ENCODE data around the gene BDKRB1.

Gene BDKRB1

DNA sequence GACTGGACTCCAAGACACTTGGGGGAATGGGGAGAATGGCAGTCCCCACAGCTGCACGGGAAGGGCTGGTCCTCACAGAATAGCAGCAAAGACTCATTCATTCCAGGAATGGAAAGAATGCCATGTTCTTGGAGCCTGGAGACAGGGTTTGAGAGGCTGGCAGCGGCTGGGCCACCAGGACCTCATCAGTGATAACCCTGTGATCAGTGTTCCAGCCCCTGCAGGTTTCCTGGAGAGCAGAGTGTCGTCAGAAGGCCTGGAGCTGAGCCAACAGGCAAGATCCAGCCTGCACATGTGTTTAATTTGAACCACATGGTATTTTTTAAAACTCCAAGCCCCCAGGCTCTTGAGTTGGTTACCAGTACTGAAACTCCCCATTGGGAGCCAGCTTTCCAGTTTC is 11.3 kb downstream of the BDKRB1 start:
- H3K27ac ChIP-seq, result no peak overlapping the region
- TF ChIP-seq, protein P1, sequence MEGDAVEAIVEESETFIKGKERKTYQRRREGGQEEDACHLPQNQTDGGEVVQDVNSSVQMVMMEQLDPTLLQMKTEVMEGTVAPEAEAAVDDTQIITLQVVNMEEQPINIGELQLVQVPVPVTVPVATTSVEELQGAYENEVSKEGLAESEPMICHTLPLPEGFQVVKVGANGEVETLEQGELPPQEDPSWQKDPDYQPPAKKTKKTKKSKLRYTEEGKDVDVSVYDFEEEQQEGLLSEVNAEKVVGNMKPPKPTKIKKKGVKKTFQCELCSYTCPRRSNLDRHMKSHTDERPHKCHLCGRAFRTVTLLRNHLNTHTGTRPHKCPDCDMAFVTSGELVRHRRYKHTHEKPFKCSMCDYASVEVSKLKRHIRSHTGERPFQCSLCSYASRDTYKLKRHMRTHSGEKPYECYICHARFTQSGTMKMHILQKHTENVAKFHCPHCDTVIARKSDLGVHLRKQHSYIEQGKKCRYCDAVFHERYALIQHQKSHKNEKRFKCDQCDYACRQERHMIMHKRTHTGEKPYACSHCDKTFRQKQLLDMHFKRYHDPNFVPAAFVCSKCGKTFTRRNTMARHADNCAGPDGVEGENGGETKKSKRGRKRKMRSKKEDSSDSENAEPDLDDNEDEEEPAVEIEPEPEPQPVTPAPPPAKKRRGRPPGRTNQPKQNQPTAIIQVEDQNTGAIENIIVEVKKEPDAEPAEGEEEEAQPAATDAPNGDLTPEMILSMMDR (IDR thresholded peaks at IDR 0.05; ENCODE audit: low read depth, low read length), result no peak
- DNase-seq, result no peak
- H3K4me3 ChIP-seq (ENCODE audit: low read depth, low read length), result no peak overlapping the region
- H3K9me3 ChIP-seq (ENCODE audit: severe bottlenecking), result peaks cover 8% of the 10 kb centered on the region
- H3K27me3 ChIP-seq (ENCODE audit: insufficient read depth, low read depth, severe bottlenecking), result no peaks in the 10 kb centered on the region
- no peaks in the 10 kb centered on the region for H3K36me3 ChIP-seq

DNA sequence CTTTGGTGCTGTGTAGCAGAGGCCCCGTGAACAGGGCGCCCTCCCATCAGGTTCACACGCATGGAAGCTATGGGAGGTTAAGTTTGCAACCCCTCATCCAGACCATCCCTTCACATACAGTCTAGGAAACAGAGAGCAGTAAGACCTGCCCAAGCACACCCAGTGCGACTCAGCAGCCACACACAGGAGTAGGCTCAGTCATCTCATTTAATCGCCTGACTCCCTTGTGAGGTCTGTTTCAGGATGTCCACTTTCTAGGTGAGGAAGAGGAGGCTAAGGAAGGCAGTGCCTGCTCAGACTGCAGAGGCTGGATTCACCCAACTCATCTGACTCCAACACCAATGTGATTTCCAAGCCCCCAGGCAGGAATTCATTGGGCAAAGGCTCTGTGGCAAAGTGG is 11.9 kb downstream of the BDKRB1 start:
- DNase-seq, result no peak
- Histone ChIP-seq H3K27ac (no peak overlapping the region), H3K36me3 (no peaks in the 10 kb centered on the region), H3K27me3 (ENCODE audit: insufficient read depth, low read depth, severe bottlenecking) (no peaks in the 10 kb centered on the region), H3K9me3 (ENCODE audit: severe bottlenecking) (peaks cover 11% of the 10 kb centered on the region), H3K4me3 (ENCODE audit: low read depth, low read length) (no peak overlapping the region)
- TF ChIP-seq, protein P1 (IDR thresholded peaks at IDR 0.05; ENCODE audit: low read depth, low read length), result no peak

DNA sequence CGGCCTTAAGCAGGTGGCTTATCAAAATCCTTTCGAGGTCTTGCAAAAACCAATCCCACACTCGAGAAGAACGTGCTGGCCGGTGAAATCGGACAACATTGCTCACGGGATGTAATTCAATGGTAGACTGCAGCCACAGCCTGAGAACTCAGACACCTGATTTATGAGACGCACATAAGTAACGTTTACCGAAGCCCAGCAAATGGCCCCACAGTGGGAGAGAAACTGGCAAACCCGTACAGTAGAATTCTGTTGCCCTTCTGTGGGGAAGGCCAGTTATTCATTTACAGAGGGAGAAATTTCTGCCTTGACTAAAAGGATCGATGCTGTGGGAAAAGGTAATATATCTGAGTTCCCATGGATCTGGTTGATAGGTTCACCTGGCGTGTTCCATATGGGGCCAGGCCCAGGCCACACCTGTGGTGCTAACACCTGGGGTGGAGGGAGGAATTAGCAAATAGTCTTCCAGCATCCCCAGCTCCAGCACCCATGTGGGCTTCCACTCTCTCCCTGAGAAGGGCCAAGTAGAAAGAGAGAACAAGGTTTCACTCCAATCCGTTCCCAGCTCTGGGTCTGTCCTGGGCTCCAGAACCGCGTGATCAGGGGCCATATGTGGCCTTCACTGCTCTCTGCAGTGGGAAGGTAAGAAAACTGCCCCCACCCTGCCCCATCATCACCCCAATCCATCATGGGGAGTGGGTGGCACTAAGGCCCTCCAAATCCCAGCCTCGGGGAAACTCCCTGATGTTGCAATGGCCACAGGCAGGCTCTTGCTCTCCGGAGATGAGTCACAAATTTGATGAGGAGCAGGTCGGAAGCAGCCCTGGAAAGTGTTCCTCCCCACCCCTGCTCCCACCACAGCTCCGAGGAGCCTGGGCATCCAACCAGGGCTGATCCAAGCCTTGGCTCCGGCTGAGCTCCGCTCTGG is 12.7 kb downstream of the BDKRB1 start:
- H3K27me3 ChIP-seq (ENCODE audit: insufficient read depth, low read depth, severe bottlenecking), result no peaks in the 10 kb centered on the region
- DNase-seq, result peak; percentile 14
- H3K27ac ChIP-seq, result no peak overlapping the region

DNA sequence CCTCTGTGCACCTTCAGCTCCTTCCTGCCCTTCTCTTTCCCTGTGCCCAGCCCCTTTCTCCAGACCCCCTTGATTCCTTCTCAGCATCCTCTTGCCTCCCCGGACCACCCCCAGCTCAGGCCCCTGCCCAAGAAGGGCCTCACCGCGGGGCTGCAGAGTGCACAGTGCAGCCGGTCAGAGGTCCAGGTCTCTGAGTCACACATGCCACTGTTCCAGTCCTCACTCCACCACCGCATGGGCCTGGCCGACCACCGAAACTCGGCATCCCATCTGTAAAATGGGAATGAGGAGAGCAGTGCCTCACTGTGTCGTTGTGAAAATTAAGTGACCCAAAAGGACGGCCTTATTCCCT is 13.3 kb downstream of the BDKRB1 start:
- TF ChIP-seq, protein P1 (IDR thresholded peaks at IDR 0.05; ENCODE audit: low read depth, low read length), result no peak
- H3K27ac ChIP-seq, result no peak overlapping the region
- H3K4me3 ChIP-seq (ENCODE audit: low read depth, low read length), result no peak overlapping the region
- H3K27me3 ChIP-seq (ENCODE audit: insufficient read depth, low read depth, severe bottlenecking), result no peaks in the 10 kb centered on the region
- DNase-seq, result no peak
- no peaks in the 10 kb centered on the region for H3K36me3 ChIP-seq
- H3K9me3 ChIP-seq (ENCODE audit: severe bottlenecking), result peaks cover 11% of the 10 kb centered on the region

More for the DNA sequence above, 12.7 kb downstream of the BDKRB1 start:
- no peaks in the 10 kb centered on the region for H3K36me3 ChIP-seq
- no peak overlapping the region for H3K4me3 ChIP-seq (ENCODE audit: low read depth, low read length)
- H3K9me3 ChIP-seq (ENCODE audit: severe bottlenecking), result peaks cover 11% of the 10 kb centered on the region
- TF ChIP-seq, protein P1 (IDR thresholded peaks at IDR 0.05; ENCODE audit: low read depth, low read length), result no peak

DNA sequence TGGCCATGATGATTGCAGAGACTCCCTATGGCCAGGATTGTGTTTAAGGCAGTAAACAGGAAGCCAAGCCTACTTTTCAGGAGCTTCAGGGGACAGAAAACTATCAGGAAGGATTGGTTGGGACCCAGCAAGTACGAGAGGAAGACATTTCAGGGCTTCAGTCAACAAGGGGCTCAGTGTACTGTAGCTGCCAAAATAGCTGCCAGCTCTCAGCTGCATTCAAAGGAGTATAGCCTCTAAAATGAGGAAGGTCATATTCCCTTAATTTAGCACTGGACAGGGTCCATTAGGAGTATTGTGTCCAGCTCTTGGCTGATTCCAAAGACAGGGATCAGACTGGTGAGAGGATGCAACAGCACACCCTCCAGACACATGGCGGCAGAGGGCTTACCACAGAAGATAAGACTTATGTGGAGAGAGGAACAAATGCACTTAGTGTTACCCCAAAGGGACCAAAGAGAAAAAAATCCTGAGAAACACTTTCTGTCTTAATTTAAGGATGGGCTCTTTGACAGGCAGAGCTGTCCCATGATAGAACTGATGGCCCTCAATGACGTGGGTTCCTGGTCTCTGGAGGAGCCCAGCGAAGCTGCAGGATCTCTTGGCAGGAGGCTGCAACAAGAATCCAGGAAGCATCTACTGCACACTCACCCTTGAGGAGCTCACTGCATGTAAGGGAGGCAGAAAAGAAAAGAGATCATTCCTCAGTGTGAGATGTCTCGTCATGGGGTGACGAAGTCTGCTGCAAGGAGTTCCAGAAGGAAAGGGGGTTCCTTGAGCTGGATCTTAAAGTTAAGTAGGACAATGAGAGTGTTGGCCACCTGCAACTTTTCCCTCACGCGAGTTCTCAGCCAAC is 14.8 kb downstream of the BDKRB1 start:
- H3K27ac ChIP-seq, result no peak overlapping the region
- H3K36me3 ChIP-seq, result no peaks in the 10 kb centered on the region
- DNase-seq, result no peak
- H3K27me3 ChIP-seq (ENCODE audit: insufficient read depth, low read depth, severe bottlenecking), result no peaks in the 10 kb centered on the region
- no peak overlapping the region for H3K4me3 ChIP-seq (ENCODE audit: low read depth, low read length)
- peaks cover 11% of the 10 kb centered on the region for H3K9me3 ChIP-seq (ENCODE audit: severe bottlenecking)
- TF ChIP-seq, protein P1 (IDR thresholded peaks at IDR 0.05; ENCODE audit: low read depth, low read length), result no peak
